Measurements from ENCODE around the gene CNTN6. TPM values are rescaled to one million over a fixed set of nuclear protein-coding genes. Genes with fewer than 3 reads are reported as not detected.

The CNTN6 gene
- total RNA-seq, 2 experiments from 2014 or later: not detected

- no peak for DNase-seq
- peaks cover 3% of the 10 kb centered on the region for H3K9me3 Mint-ChIP-seq
- H3K27me3 Mint-ChIP-seq: no peaks in the 10 kb centered on the region
- no peaks in the 10 kb centered on the region for H3K4me1 Mint-ChIP-seq
- H3K27ac Mint-ChIP-seq: no peak overlapping the region
- no peaks in the 10 kb centered on the region for H3K36me3 Mint-ChIP-seq
- no peak overlapping the region for H3K4me3 Mint-ChIP-seq
Measured at GRCh38 chr3:1287815-1288214, 195.0 kb downstream of the CNTN6 start.

- Mint-ChIP-seq H3K4me1 (no peaks in the 10 kb centered on the region), H3K27me3 (no peaks in the 10 kb centered on the region), H3K27ac (no peak overlapping the region), H3K9me3 (peaks cover 3% of the 10 kb centered on the region), H3K36me3 (no peaks in the 10 kb centered on the region), H3K4me3 (no peak overlapping the region)
- no peak for DNase-seq
Measured at GRCh38 chr3:1288805-1289494, 196.1 kb downstream of the CNTN6 start.

GRCh38 chr3:1292571-1293071 is 199.8 kb downstream of the CNTN6 start:
- H3K9me3 Mint-ChIP-seq: peaks cover 3% of the 10 kb centered on the region
- no peaks in the 10 kb centered on the region for H3K27me3 Mint-ChIP-seq
- no peak overlapping the region for H3K4me3 Mint-ChIP-seq
- no peaks in the 10 kb centered on the region for H3K4me1 Mint-ChIP-seq
- DNase-seq: no peak
- H3K36me3 Mint-ChIP-seq: no peaks in the 10 kb centered on the region
- no peak overlapping the region for H3K27ac Mint-ChIP-seq

GRCh38 chr3:1294586-1294985 is 201.8 kb downstream of the CNTN6 start:
- H3K9me3 Mint-ChIP-seq: peaks cover 3% of the 10 kb centered on the region
- H3K36me3 Mint-ChIP-seq: no peaks in the 10 kb centered on the region
- H3K27ac Mint-ChIP-seq: no peak overlapping the region
- H3K4me1 Mint-ChIP-seq: no peaks in the 10 kb centered on the region
- H3K4me3 Mint-ChIP-seq: no peak overlapping the region
- H3K27me3 Mint-ChIP-seq: no peaks in the 10 kb centered on the region
- DNase-seq: no peak

GRCh38 chr3:1318296-1319005 is 225.6 kb downstream of the CNTN6 start:
- H3K27ac Mint-ChIP-seq: no peak overlapping the region
- H3K4me3 Mint-ChIP-seq: no peak overlapping the region
- DNase-seq: no peak
- H3K27me3 Mint-ChIP-seq: no peaks in the 10 kb centered on the region
- H3K36me3 Mint-ChIP-seq: no peaks in the 10 kb centered on the region
- no peaks in the 10 kb centered on the region for H3K9me3 Mint-ChIP-seq
- no peaks in the 10 kb centered on the region for H3K4me1 Mint-ChIP-seq

GRCh38 chr3:1326546-1326945 is 233.7 kb downstream of the CNTN6 start:
- Mint-ChIP-seq H3K4me3 (no peak overlapping the region), H3K4me1 (no peaks in the 10 kb centered on the region), H3K36me3 (no peaks in the 10 kb centered on the region), H3K27me3 (no peaks in the 10 kb centered on the region), H3K27ac (no peak overlapping the region), H3K9me3 (peaks cover under 1% of the 10 kb centered on the region)
- DNase-seq: no peak

GRCh38 chr3:1330107-1330506 is 237.3 kb downstream of the CNTN6 start:
- Mint-ChIP-seq H3K27me3 (no peaks in the 10 kb centered on the region), H3K36me3 (no peaks in the 10 kb centered on the region), H3K4me1 (no peaks in the 10 kb centered on the region), H3K9me3 (peaks cover 1% of the 10 kb centered on the region), H3K4me3 (no peak overlapping the region), H3K27ac (no peak overlapping the region)
- no peak for DNase-seq

- H3K4me3 Mint-ChIP-seq: no peak overlapping the region
- no peaks in the 10 kb centered on the region for H3K9me3 Mint-ChIP-seq
Measured at GRCh38 chr3:1346386-1346785, 253.6 kb downstream of the CNTN6 start.

GRCh38 chr3:1348547-1348946 is 255.7 kb downstream of the CNTN6 start:
- no peak for DNase-seq
- Mint-ChIP-seq H3K36me3 (no peaks in the 10 kb centered on the region), H3K4me1 (no peaks in the 10 kb centered on the region), H3K27me3 (no peaks in the 10 kb centered on the region), H3K4me3 (no peak overlapping the region), H3K27ac (no peak overlapping the region), H3K9me3 (no peaks in the 10 kb centered on the region)

More at GRCh38 chr3:1346386-1346785, 253.6 kb downstream of the CNTN6 start:
- Mint-ChIP-seq H3K27ac (no peak overlapping the region), H3K27me3 (no peaks in the 10 kb centered on the region), H3K36me3 (no peaks in the 10 kb centered on the region), H3K4me1 (no peaks in the 10 kb centered on the region)
- DNase-seq: no peak

GRCh38 chr3:1350885-1351284 is 258.1 kb downstream of the CNTN6 start:
- Mint-ChIP-seq H3K9me3 (no peaks in the 10 kb centered on the region), H3K36me3 (no peaks in the 10 kb centered on the region), H3K4me3 (no peak overlapping the region), H3K4me1 (no peaks in the 10 kb centered on the region), H3K27me3 (no peaks in the 10 kb centered on the region), H3K27ac (no peak overlapping the region)
- DNase-seq: no peak

- Mint-ChIP-seq H3K9me3 (no peaks in the 10 kb centered on the region), H3K27ac (no peak overlapping the region), H3K27me3 (no peaks in the 10 kb centered on the region), H3K36me3 (no peaks in the 10 kb centered on the region), H3K4me1 (no peaks in the 10 kb centered on the region), H3K4me3 (no peak overlapping the region)
- no peak for DNase-seq
Measured at GRCh38 chr3:1355691-1356090, 262.9 kb downstream of the CNTN6 start.

- Mint-ChIP-seq H3K36me3 (no peaks in the 10 kb centered on the region), H3K27ac (no peak overlapping the region), H3K9me3 (no peaks in the 10 kb centered on the region), H3K4me1 (no peaks in the 10 kb centered on the region), H3K4me3 (no peak overlapping the region), H3K27me3 (no peaks in the 10 kb centered on the region)
- no peak for DNase-seq
Measured at GRCh38 chr3:1356101-1356500, 263.3 kb downstream of the CNTN6 start.

GRCh38 chr3:1365528-1365927 is 272.7 kb downstream of the CNTN6 start:
- Mint-ChIP-seq H3K4me3 (no peak overlapping the region), H3K4me1 (no peaks in the 10 kb centered on the region), H3K9me3 (no peaks in the 10 kb centered on the region), H3K27me3 (no peaks in the 10 kb centered on the region), H3K36me3 (no peaks in the 10 kb centered on the region), H3K27ac (no peak overlapping the region)
- DNase-seq: no peak

- no peak for DNase-seq
- H3K9me3 Mint-ChIP-seq: no peaks in the 10 kb centered on the region
- no peaks in the 10 kb centered on the region for H3K27me3 Mint-ChIP-seq
- H3K27ac Mint-ChIP-seq: no peak overlapping the region
- H3K36me3 Mint-ChIP-seq: no peaks in the 10 kb centered on the region
- no peak overlapping the region for H3K4me3 Mint-ChIP-seq
- H3K4me1 Mint-ChIP-seq: no peaks in the 10 kb centered on the region
Measured at GRCh38 chr3:1374471-1374870, 281.6 kb downstream of the CNTN6 start.

GRCh38 chr3:1375145-1375544 is 282.3 kb downstream of the CNTN6 start:
- no peak overlapping the region for H3K4me3 Mint-ChIP-seq
- no peak for DNase-seq
- no peaks in the 10 kb centered on the region for H3K27me3 Mint-ChIP-seq
- no peaks in the 10 kb centered on the region for H3K36me3 Mint-ChIP-seq
- no peak overlapping the region for H3K27ac Mint-ChIP-seq
- H3K9me3 Mint-ChIP-seq: no peaks in the 10 kb centered on the region
- no peaks in the 10 kb centered on the region for H3K4me1 Mint-ChIP-seq

Measured in activated naive CD8-positive, alpha-beta T cell treated with anti-CD3 and anti-CD28 coated beads for 36 hours (primary cell).